ENCODE results near the gene SPATA1.
"Not testable (repeated sequence)": the region's sequence is repeated elsewhere in the genome, so short reads cannot be mapped to it uniquely, and the experiment has no call there.

The SPATA1 gene

GRCh38 chr1:84497631-84498275 lies 8.4 kb upstream of the SPATA1 start:
- TF ChIP-seq, protein P1, sequence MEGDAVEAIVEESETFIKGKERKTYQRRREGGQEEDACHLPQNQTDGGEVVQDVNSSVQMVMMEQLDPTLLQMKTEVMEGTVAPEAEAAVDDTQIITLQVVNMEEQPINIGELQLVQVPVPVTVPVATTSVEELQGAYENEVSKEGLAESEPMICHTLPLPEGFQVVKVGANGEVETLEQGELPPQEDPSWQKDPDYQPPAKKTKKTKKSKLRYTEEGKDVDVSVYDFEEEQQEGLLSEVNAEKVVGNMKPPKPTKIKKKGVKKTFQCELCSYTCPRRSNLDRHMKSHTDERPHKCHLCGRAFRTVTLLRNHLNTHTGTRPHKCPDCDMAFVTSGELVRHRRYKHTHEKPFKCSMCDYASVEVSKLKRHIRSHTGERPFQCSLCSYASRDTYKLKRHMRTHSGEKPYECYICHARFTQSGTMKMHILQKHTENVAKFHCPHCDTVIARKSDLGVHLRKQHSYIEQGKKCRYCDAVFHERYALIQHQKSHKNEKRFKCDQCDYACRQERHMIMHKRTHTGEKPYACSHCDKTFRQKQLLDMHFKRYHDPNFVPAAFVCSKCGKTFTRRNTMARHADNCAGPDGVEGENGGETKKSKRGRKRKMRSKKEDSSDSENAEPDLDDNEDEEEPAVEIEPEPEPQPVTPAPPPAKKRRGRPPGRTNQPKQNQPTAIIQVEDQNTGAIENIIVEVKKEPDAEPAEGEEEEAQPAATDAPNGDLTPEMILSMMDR (IDR thresholded peaks at IDR 0.05; ENCODE audit: borderline replicate concordance, insufficient read depth, low read depth, low read length): no peak
- no peak overlapping the region for H3K4me3 ChIP-seq (ENCODE audit: low read depth, low read length)

DNA sequence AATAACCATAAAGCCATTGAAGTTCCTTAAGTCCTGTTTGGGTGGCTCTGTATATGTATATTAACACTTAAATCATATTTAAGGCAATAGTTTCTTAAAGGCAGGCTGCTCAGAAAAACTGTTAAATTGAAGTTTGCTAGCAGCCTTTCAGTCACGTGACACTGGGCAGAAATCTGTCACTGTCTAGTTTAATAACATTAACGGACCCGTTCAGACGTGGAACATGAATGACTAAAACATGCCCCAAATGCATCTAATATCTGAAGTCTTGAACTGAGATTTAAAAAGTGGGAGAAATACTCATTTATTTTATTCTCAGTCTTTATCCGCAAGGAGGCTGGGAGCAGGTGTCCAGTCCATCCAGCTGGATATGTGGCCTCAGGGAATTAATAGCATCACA lies 3.3 kb upstream of the SPATA1 start:
- TF ChIP-seq, protein P1 (IDR thresholded peaks at IDR 0.05; ENCODE audit: borderline replicate concordance, insufficient read depth, low read depth, low read length): no peak
- H3K4me3 ChIP-seq (ENCODE audit: low read depth, low read length): no peak overlapping the region

DNA sequence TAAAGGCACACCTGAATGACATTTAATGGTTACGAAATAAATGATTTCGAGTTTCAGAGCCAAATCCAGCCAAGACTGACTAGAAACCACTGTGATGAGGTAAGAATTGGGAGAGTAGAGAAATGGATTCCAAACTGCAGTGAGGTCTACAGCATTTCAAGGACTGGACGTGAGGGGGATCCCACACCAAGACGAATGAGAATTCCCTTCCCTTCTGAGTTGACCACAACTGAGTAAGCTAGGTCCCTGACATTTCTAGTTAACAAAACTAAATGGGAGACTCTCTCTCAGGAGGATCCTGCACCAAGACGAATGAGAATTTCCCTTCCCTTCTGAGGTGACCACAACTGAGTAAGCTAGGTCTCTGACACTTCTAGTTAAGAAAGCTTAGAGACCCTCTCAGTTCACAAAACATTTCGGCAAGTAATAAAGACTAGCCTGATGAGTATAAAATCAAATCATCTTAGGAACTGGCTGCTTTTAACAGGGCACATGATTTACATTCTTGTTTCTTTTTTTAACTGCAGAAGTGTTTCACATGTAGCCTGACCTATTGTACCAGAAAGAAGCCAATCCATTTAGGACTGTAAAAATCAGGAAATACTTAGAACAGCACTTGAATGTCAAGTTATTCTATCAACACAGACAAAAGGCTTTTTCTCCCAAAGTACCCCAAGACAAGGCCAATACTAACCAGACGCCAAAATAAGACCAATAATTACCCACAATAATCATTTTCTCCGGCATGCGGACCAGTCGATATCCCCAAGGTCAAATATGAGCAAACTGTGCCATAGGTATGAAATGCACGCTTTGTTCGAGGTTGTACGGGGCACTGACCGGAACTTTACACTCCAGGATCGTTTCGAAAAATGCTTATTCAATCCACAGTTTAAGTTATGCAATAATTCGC lies 1.4 kb upstream of the SPATA1 start:
- TF ChIP-seq, protein P1 (IDR thresholded peaks at IDR 0.05; ENCODE audit: borderline replicate concordance, insufficient read depth, low read depth, low read length): no peak
- H3K4me3 ChIP-seq (ENCODE audit: low read depth, low read length): peak overlapping the region; percentile 95

DNA sequence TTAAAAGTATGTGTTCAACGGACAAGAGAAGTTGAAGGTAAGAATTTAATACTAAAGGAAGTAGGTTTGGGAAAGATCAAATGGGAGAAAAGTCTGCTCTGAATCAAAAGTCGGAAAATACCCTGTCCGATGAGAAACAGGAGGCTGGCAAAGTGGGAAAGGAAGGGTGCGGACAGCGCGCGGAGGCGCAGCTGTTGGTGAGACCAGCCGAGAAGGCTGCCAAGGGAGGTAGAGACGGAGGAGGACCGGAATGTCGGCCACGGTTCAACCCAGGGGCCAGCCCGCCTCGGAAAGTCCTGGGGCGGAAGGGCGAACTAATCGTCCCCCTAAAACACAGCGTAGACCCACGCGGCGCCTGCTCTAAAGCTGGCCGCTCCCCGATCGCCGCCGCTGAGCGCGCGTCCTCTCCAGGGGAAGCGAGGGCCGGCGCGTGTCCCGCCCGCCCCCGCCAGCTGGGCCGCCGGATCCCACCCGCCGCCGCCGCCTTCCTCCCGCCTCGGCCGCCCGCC lies 639 bp upstream of the SPATA1 start:
- TF ChIP-seq, protein P1 (IDR thresholded peaks at IDR 0.05; ENCODE audit: borderline replicate concordance, insufficient read depth, low read depth, low read length): no peak
- H3K4me3 ChIP-seq (ENCODE audit: low read depth, low read length): peak overlapping the region; percentile 95

DNA sequence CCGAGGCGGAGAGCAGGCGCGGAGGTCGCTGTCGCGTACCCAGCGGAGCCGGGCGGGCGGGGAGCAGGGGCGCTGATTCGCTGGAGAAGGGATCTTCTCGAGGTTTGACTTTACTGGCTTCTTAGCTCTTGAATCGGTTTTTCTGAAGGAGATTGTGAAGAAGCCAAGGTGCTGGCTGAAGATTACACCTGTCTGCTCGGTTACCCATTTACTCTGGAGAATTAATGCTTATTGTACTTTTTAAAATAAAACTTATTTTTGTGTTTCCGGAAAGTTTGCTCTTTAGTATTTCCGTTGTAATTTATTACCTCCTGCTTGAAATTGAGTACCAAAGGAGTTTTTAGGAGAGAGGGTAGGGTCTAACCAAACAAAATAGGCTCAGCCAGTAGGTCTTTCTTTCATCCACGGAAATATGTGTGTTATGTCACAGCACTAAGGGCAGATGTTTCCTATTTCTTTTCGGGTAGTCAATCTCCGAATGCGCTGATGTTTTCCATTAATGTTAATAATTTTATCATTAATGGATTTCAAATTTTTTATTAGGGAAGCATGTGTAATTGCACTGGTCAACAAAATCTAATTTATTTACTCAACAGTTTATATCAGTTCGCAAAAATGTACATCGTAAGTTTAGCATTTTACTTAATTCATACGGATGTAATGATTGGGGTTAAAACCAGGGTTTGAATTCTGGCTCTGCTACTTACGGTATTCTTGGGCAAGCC lies 705 bp downstream of the SPATA1 start:
- TF ChIP-seq, protein P1 (IDR thresholded peaks at IDR 0.05; ENCODE audit: borderline replicate concordance, insufficient read depth, low read depth, low read length): no peak
- H3K4me3 ChIP-seq (ENCODE audit: low read depth, low read length): peak overlapping the region; percentile 95

DNA sequence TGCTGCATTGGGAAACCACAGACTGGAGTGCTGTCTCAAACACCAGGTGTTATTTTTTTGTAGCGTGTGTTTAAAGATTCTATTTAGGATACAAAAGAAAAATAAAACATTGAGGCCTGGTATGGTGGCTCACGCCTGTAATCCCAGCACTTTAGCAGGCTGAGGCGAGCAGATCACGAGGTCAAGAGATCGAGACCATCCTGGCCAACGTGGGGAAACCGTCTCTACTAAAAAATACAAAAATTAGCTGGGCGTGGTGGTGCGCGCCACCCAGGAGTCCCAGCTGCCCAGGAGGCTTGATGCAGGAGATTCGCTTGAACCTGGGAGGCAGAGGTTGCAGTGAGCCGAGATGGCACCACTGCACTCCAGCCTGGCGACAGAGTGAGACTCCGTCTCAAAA lies 1.7 kb downstream of the SPATA1 start:
- H3K4me3 ChIP-seq (ENCODE audit: low read depth, low read length): not testable (repeated sequence)

DNA sequence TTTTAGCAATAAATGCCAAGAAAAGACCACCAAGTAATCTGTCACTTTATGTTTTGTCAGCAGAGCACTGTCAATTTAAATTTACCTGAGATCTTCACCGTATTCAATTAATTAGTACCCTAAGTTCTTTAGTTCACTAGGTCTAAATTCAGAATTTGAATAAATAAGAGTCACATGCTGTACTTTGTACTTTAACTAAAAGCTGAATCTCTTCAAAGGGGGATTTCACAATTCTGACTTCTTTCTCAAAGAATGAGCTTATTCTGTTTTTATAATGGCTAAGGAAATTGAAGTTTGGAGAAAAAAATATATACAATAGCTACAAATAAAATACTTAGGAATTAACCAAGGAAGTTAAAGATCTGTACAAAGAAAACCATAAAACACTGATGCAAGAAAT lies 2.3 kb downstream of the SPATA1 start:
- H3K4me3 ChIP-seq (ENCODE audit: low read depth, low read length): no peak overlapping the region
- TF ChIP-seq, protein P1 (IDR thresholded peaks at IDR 0.05; ENCODE audit: borderline replicate concordance, insufficient read depth, low read depth, low read length): no peak

Measured in GM12875 (cell line).